ENCODE results near the gene UBE2L3. TPM values are rescaled to one million over a fixed set of nuclear protein-coding genes. Genes with fewer than 3 reads are reported as not detected.
"Not testable (repeated sequence)": the region's sequence is repeated elsewhere in the genome, so short reads cannot be mapped to it uniquely, and the experiment has no call there.

UBE2L3 gene
- total RNA-seq, 2 donors from 2014 or later, result 86.3 to 114 TPM

- Mint-ChIP-seq H3K4me3 (peak overlapping the region; percentile 33), H3K27ac (peak overlapping the region; percentile 68 to 84), H3K4me1 (ENCODE audit: low read depth in 2 of 2) (peaks cover 44 to 51% of the 10 kb centered on the region in 2 donors), H3K27me3 (no peaks in the 10 kb centered on the region), H3K9me3 (peaks cover 2% of the 10 kb centered on the region), H3K36me3 (peaks cover 11% of the 10 kb centered on the region)
- no peak for DNase-seq (ENCODE audit: low spot score)
- ATAC-seq, result peak in 1 of 2 donors; percentile 34
Observed at GRCh38 chr22:21582801-21583740, 15.6 kb downstream of the UBE2L3 start.

- DNase-seq (ENCODE audit: low spot score) (no peak), ATAC-seq (no peak)
- H3K9me3 Mint-ChIP-seq, result peaks cover 2% of the 10 kb centered on the region
- H3K27me3 Mint-ChIP-seq, result no peaks in the 10 kb centered on the region
- peak overlapping the region; percentile 83 to 96 for H3K27ac Mint-ChIP-seq
- peak overlapping the region; percentile 52 for H3K4me3 Mint-ChIP-seq
- H3K36me3 Mint-ChIP-seq, result peaks cover 12% of the 10 kb centered on the region
- peaks cover 40 to 47% of the 10 kb centered on the region in 2 donors for H3K4me1 Mint-ChIP-seq (ENCODE audit: low read depth in 2 of 2)
Observed at GRCh38 chr22:21585389-21585788, 17.9 kb downstream of the UBE2L3 start.

GRCh38 chr22:21587803-21588611, 20.5 kb downstream of the UBE2L3 start:
- Mint-ChIP-seq H3K27ac (peak overlapping the region; percentile 87 to 96), H3K36me3 (peaks cover 16% of the 10 kb centered on the region), H3K4me1 (ENCODE audit: low read depth in 2 of 2) (peaks cover 59 to 61% of the 10 kb centered on the region in 2 donors), H3K9me3 (peaks cover 2% of the 10 kb centered on the region), H3K27me3 (no peaks in the 10 kb centered on the region), H3K4me3 (peak overlapping the region; percentile 74)
- DNase-seq (ENCODE audit: low spot score) (peak; percentile 81), ATAC-seq (peak; percentile 95)

GRCh38 chr22:21589396-21589795, 21.9 kb downstream of the UBE2L3 start:
- ATAC-seq (peak; percentile 54), DNase-seq (ENCODE audit: low spot score) (no peak)
- peaks cover 2% of the 10 kb centered on the region for H3K9me3 Mint-ChIP-seq
- peaks cover 29% of the 10 kb centered on the region for H3K36me3 Mint-ChIP-seq
- H3K4me3 Mint-ChIP-seq, result peak overlapping the region; percentile 74
- no peaks in the 10 kb centered on the region for H3K27me3 Mint-ChIP-seq
- H3K4me1 Mint-ChIP-seq (ENCODE audit: low read depth in 2 of 2), result peaks cover 66 to 68% of the 10 kb centered on the region in 2 donors
- H3K27ac Mint-ChIP-seq, result peak overlapping the region; percentile 87 to 96

GRCh38 chr22:21590809-21591641, 23.5 kb downstream of the UBE2L3 start:
- Mint-ChIP-seq H3K27ac (peak overlapping the region; percentile 87 to 96), H3K4me1 (ENCODE audit: low read depth in 2 of 2) (peaks cover 73 to 74% of the 10 kb centered on the region in 2 donors)

GRCh38 chr22:21591695-21592094, 24.2 kb downstream of the UBE2L3 start:
- no peaks in the 10 kb centered on the region for H3K27me3 Mint-ChIP-seq
- H3K4me1 Mint-ChIP-seq (ENCODE audit: low read depth in 2 of 2), result peaks cover 73 to 74% of the 10 kb centered on the region in 2 donors
- H3K27ac Mint-ChIP-seq, result peak overlapping the region; percentile 87 to 96
- no peak for ATAC-seq
- peak overlapping the region; percentile 25 for H3K4me3 Mint-ChIP-seq
- no peaks in the 10 kb centered on the region for H3K9me3 Mint-ChIP-seq
- DNase-seq (ENCODE audit: low spot score), result no peak
- peaks cover 24% of the 10 kb centered on the region for H3K36me3 Mint-ChIP-seq

More at GRCh38 chr22:21590809-21591641, 23.5 kb downstream of the UBE2L3 start:
- Mint-ChIP-seq H3K9me3 (no peaks in the 10 kb centered on the region), H3K4me3 (peak overlapping the region; percentile 74), H3K36me3 (peaks cover 24% of the 10 kb centered on the region), H3K27me3 (no peaks in the 10 kb centered on the region)
- ATAC-seq (no peak), DNase-seq (ENCODE audit: low spot score) (no peak)

- H3K4me1 Mint-ChIP-seq (ENCODE audit: low read depth in 2 of 2), result peaks cover 70 to 71% of the 10 kb centered on the region in 2 donors
Observed at GRCh38 chr22:21592422-21592821, 24.9 kb downstream of the UBE2L3 start.

GRCh38 chr22:21593406-21594232, 26.1 kb downstream of the UBE2L3 start:
- no peaks in the 10 kb centered on the region for H3K9me3 Mint-ChIP-seq
- ATAC-seq, result peak in 1 of 2 donors; percentile 55
- peak overlapping the region; percentile 69 to 83 for H3K27ac Mint-ChIP-seq
- peaks cover 65 to 68% of the 10 kb centered on the region in 2 donors for H3K4me1 Mint-ChIP-seq (ENCODE audit: low read depth in 2 of 2)
- H3K36me3 Mint-ChIP-seq, result peaks cover 29% of the 10 kb centered on the region
- no peak for DNase-seq (ENCODE audit: low spot score)
- peak overlapping the region; percentile 66 for H3K4me3 Mint-ChIP-seq
- no peaks in the 10 kb centered on the region for H3K27me3 Mint-ChIP-seq

More at GRCh38 chr22:21592422-21592821, 24.9 kb downstream of the UBE2L3 start:
- Mint-ChIP-seq H3K27ac (peak overlapping the region in 1 of 2 donors; percentile 96), H3K4me3 (no peak overlapping the region), H3K36me3 (peaks cover 24% of the 10 kb centered on the region), H3K9me3 (no peaks in the 10 kb centered on the region), H3K27me3 (no peaks in the 10 kb centered on the region)
- ATAC-seq (no peak), DNase-seq (ENCODE audit: low spot score) (no peak)

- ATAC-seq, result no peak
- Mint-ChIP-seq H3K4me3 (no peak overlapping the region), H3K27me3 (no peaks in the 10 kb centered on the region), H3K36me3 (peaks cover 36% of the 10 kb centered on the region), H3K27ac (peak overlapping the region; percentile 69 to 83), H3K4me1 (ENCODE audit: low read depth in 2 of 2) (peaks cover 67 to 72% of the 10 kb centered on the region in 2 donors), H3K9me3 (no peaks in the 10 kb centered on the region)
- no peak for DNase-seq (ENCODE audit: low spot score)
Observed at GRCh38 chr22:21594865-21595452, 27.4 kb downstream of the UBE2L3 start.

GRCh38 chr22:21596356-21597135, 29.0 kb downstream of the UBE2L3 start:
- Mint-ChIP-seq H3K4me1 (ENCODE audit: low read depth in 2 of 2) (peaks cover 58% of the 10 kb centered on the region in 2 donors), H3K36me3 (peaks cover 32% of the 10 kb centered on the region)
- not testable (repeated sequence) for H3K27me3 Mint-ChIP-seq; DNase-seq (ENCODE audit: low spot score); ATAC-seq; H3K4me3 Mint-ChIP-seq; H3K9me3 Mint-ChIP-seq; H3K27ac Mint-ChIP-seq

- ATAC-seq, result no peak
- H3K4me3 Mint-ChIP-seq, result no peak overlapping the region
- no peaks in the 10 kb centered on the region for H3K9me3 Mint-ChIP-seq
- H3K36me3 Mint-ChIP-seq, result peaks cover 29% of the 10 kb centered on the region
- no peaks in the 10 kb centered on the region for H3K27me3 Mint-ChIP-seq
- peak overlapping the region in 1 of 2 donors; percentile 55 for H3K27ac Mint-ChIP-seq
- peaks cover 53 to 55% of the 10 kb centered on the region in 2 donors for H3K4me1 Mint-ChIP-seq (ENCODE audit: low read depth in 2 of 2)
- no peak for DNase-seq (ENCODE audit: low spot score)
Observed at GRCh38 chr22:21598302-21598701, 30.8 kb downstream of the UBE2L3 start.
